BLaER1 treated with 17β-estradiol and CSF1 and Interleukin-3, amounts not matched to agents 10 nM and 100 nM (cell line): Measurements from ENCODE around the gene CERCAM.
A peak's percentile ranks its signal among the peaks of the same experiment; 100 is the strongest.
"Not testable (repeated sequence)": the region's sequence is repeated elsewhere in the genome, so short reads cannot be mapped to it uniquely, and the experiment has no call there.

Source experiments
- H3K27ac ChIP-seq, 11 experiments: shearing (Covaris generic); formaldehyde crosslinking; 2 replicates each; pipeline ENCODE4 v1.8.1; 2022
- H3K27me3 ChIP-seq, 11 experiments: shearing (Covaris generic); formaldehyde crosslinking; 2 replicates each; pipeline ENCODE4 v1.8.1; 2022
- H3K36me3 ChIP-seq, 11 experiments: shearing (Covaris generic); formaldehyde crosslinking; 2 replicates each; pipeline ENCODE4 v1.8.1; 2022
- H3K4me1 ChIP-seq, 10 experiments: shearing (Covaris generic); formaldehyde crosslinking; 2 replicates each; pipeline ENCODE4 v1.8.1; 2022
- H3K4me2 ChIP-seq, 11 experiments: shearing (Covaris generic); formaldehyde crosslinking; 2 replicates each; pipeline ENCODE4 v1.8.1; 2022
- H3K4me3 ChIP-seq, 10 experiments: shearing (Covaris generic); formaldehyde crosslinking; 2 replicates each; pipeline ENCODE4 v1.8.1; 2022
- H3K9ac ChIP-seq, 11 experiments: shearing (Covaris generic); formaldehyde crosslinking; 2 replicates each; pipeline ENCODE4 v1.8.1; 2022
- H3K9me3 ChIP-seq, 11 experiments: shearing (Covaris generic); formaldehyde crosslinking; replicated peaks in 1 of 11; 2 replicates each; pipeline ENCODE4 v1.8.1; 2022
- H4K20me1 ChIP-seq, 11 experiments: shearing (Covaris generic); formaldehyde crosslinking; 2 replicates each; pipeline ENCODE4 v1.8.1; 2022
- Cebpa-rat ChIP-seq, 11 experiments: shearing (Covaris generic); IDR thresholded peaks; 2 replicates each; pipeline ENCODE4 v1.8.1; 2022

CERCAM gene

DNA sequence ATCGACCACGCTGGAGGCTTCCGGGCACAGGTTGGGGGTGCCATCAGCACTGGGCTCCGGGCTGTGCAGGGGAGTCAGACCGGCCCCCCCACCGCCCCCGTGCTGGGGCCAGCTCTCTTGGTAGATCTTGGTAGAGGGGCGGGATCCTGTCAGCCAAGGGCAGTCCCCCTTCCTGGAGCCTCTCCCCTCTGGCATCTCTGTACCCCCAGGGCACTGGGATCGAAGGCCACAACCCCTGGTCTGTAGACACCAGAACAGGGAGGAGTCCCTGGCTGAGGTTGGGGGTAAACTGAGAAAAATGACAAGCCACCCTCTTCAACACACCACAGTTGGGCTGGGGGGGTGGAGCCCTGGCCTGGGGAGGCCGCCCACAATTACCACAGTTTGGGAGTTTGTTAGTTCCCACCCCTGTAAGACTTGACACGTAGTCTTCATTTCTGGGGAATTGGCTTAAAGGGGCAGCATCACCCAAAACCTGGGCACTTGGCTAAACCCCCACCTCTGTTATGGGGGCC lies 882 bp downstream of the CERCAM start:
- H3K9me3 ChIP-seq, result no peaks in the 10 kb centered on the region
- TF ChIP-seq Cebpa-rat (IDR thresholded peaks at IDR 0.05), result no peak
- H4K20me1 ChIP-seq, result no peaks in the 10 kb centered on the region
- peak overlapping the region; percentile 9 to 78 (median 72); a peak in 21 of 22 replicates for H3K27ac ChIP-seq
- H3K4me1 ChIP-seq, result peaks cover 22 to 55% (median 43%) of the 10 kb centered on the region in 10 experiments
- peaks cover 6 to 34% (median 17%) of the 10 kb centered on the region in 11 experiments; a peak in 17 of 22 replicates for H3K36me3 ChIP-seq
- peaks cover 15 to 17% (median 16%) of the 10 kb centered on the region in 11 experiments for H3K27me3 ChIP-seq
- peak overlapping the region; percentile 90 to 99 (median 96) for H3K4me2 ChIP-seq
- peak overlapping the region; percentile 77 to 98 (median 89) for H3K4me3 ChIP-seq
- H3K9ac ChIP-seq, result peak overlapping the region; percentile 75 to 86 (median 83)

DNA sequence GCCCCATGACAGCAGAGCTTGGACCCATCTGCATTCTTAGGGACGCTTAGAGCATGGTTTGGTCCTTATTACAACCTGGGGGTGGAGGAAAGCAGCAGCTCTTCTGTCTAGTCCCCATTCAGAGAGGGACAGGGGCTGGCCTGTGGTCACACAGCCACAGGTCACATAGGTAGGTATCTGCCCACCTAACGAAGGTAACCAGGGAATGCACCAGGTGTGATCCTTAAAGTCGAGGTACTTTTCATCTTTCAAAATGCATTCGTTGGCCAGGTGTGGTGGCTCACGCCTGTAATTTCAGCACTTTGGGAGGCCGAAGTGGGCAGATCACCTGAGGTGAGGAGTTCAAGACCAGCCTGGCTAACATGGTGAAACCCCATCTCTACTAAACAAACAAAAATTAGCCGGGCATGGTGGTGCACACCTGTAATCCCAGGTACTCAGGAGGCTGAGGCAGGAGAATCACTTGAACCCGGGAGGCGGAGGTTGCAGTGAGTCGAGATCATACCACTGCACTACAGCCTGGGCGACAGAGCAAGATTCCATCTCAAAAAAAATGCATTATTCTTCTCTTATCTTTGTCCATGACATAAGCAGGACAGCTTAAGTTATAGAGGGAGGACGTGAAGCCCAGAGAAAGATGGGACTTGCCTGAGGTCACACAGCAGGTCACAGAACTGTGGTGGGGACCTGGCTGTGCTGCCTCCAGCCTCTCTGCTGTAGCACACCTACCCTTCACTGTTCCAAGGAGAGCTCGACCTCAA lies 1.5 kb downstream of the CERCAM start:
- H3K4me3 ChIP-seq, result peak overlapping the region; percentile 77 to 98 (median 89); a peak in 17 of 20 replicates
- H3K27ac ChIP-seq, result peak overlapping the region in 8 of 11 experiments; percentile 66 to 78 (median 75); a peak in 13 of 22 replicates

DNA sequence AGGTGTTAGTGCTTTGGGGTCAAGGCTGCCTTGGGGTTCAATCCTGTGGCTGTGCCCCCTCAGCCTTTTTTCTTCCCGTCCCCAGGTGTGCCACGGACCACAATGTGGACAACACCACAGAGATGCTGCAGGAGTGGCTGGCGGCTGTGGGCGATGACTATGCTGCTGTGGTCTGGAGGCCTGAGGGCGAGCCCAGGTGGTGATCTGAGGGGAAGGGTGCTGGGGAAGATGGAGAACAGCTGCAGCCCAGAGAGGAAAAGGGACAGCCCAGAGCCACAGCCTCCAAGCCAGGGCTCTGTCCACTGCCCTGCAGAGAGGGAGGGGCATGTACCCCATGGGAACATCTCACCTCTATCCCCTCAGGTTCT lies 2.1 kb downstream of the CERCAM start:
- no peak overlapping the region for H3K4me3 ChIP-seq
- H3K27ac ChIP-seq, result no peak overlapping the region
- no peaks in the 10 kb centered on the region for H3K9me3 ChIP-seq
- peaks cover 6 to 42% (median 20%) of the 10 kb centered on the region in 11 experiments; a peak in 17 of 22 replicates for H3K36me3 ChIP-seq
- H3K27me3 ChIP-seq, result peaks cover 15 to 17% (median 16%) of the 10 kb centered on the region in 11 experiments
- TF ChIP-seq Cebpa-rat (IDR thresholded peaks at IDR 0.05), result no peak
- H3K4me1 ChIP-seq, result peaks cover 20 to 45% (median 34%) of the 10 kb centered on the region in 10 experiments
- peak overlapping the region in 7 of 11 experiments; percentile 90 to 99 (median 97); a peak in 8 of 22 replicates for H3K4me2 ChIP-seq
- peak overlapping the region in 1 of 11 experiments; percentile 1; a peak in 1 of 22 replicates for H3K9ac ChIP-seq
- H4K20me1 ChIP-seq, result no peaks in the 10 kb centered on the region

More for the DNA sequence above, 1.5 kb downstream of the CERCAM start:
- H3K4me2 ChIP-seq, result peak overlapping the region; percentile 90 to 99 (median 96)
- not testable (repeated sequence) for H4K20me1 ChIP-seq, H3K9me3 ChIP-seq
- H3K4me1 ChIP-seq, result peaks cover 20 to 49% (median 37%) of the 10 kb centered on the region in 10 experiments
- peak overlapping the region; percentile 75 to 86 (median 83); a peak in 20 of 22 replicates for H3K9ac ChIP-seq
- peaks cover 6 to 38% (median 18%) of the 10 kb centered on the region in 11 experiments; a peak in 17 of 22 replicates for H3K36me3 ChIP-seq
- peaks cover 15 to 17% (median 16%) of the 10 kb centered on the region in 11 experiments for H3K27me3 ChIP-seq

DNA sequence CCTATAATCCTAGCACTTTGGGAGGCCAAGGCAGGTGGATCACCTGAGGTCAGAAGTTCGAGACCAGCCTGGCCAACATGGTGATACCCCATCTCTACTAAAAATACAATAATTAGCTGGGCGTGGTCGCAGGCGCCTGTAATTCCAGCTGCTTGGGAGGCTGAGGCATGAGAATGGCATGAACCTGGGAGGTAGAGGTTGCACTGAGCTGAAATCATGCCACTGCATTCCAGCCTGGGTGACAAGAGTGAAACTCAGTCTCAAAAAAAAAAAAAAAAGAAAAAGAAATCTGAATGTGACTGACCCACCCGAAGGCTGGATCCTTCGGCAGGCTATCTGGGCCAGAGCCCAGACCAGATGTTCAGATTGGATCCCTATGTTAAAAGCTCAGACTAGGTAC lies 2.7 kb downstream of the CERCAM start:
- Histone ChIP-seq H3K4me1 (peaks cover 20 to 39% (median 34%) of the 10 kb centered on the region in 10 experiments), H3K36me3 (peaks cover 6 to 47% (median 21%) of the 10 kb centered on the region in 11 experiments; a peak in 17 of 22 replicates), H3K27me3 (peaks cover 15 to 17% (median 16%) of the 10 kb centered on the region in 11 experiments)
- H3K9me3 ChIP-seq, H4K20me1 ChIP-seq, H3K4me2 ChIP-seq, H3K9ac ChIP-seq, H3K27ac ChIP-seq, H3K4me3 ChIP-seq: not testable (repeated sequence)

DNA sequence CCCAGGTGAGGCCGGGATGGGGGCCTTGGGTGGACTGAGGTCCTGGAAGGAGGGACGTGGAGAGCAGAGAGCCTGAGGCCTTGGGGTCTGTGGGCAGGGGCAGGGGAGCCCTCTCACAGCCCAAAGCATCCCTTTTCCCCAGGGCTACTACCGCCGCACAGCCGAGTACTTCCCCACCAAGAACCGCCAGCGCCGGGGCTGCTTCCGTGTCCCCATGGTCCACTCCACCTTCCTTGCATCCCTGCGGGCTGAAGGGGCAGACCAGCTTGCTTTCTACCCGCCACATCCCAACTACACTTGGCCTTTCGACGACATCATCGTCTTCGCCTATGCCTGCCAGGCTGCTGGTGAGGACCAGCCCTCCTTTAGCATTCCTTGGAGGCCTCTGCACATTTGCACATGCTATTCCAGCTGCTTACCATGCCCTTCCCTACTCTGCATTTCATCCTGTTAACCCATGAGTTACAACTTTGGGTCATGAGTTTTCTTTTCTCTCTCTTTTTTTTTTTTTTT lies 3.7 kb downstream of the CERCAM start:
- Histone ChIP-seq H3K9me3 (no peaks in the 10 kb centered on the region), H3K4me3 (no peak overlapping the region), H3K36me3 (peaks cover 6 to 56% (median 31%) of the 10 kb centered on the region in 11 experiments; a peak in 17 of 22 replicates), H3K4me1 (peaks cover 17 to 35% (median 29%) of the 10 kb centered on the region in 10 experiments), H4K20me1 (no peaks in the 10 kb centered on the region; a peak in 1 of 22 replicates), H3K9ac (no peak overlapping the region), H3K27me3 (peaks cover 7 to 10% (median 8%) of the 10 kb centered on the region in 11 experiments), H3K27ac (no peak overlapping the region), H3K4me2 (no peak overlapping the region)
- TF ChIP-seq Cebpa-rat (IDR thresholded peaks at IDR 0.05), result no peak

DNA sequence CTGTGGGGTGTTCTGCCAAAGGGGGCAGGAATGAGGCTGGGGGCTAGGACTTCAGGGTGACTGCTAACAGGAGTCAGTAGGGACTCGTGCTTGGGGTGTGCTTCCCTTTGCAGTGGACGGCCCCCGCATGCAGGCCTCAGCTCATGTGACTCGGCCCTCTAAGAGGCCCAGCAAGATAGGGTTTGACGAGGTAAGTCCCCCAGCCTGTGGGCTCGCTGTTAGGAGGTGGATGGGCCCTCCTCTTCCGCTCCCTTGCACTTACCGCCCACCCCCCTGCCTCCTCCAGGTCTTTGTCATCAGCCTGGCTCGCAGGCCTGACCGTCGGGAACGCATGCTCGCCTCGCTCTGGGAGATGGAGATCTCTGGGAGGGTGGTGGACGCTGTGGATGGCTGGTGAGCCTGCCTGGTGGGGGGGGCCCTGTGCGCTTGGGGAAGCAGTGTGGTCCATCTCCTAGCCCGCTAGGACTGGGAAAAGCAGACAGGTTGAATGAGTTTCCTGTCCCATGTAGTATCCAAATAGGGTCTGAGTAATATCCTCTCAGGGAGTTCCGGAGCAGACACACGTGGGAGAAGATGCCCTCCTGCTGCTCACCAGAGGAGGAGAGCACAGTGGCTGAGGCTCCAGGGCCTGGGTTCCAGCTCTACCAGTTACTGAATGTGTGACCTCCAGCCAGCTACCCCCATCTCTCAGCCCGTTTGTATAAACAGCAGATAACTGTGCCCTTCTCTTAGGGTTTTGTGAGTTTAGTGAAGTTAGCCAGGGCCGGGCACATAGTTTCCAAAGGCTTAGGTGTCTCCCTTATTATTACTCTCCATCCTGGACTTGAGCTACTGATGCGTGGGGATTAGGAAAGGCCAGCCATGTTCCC lies 8.2 kb downstream of the CERCAM start:
- H3K4me1 ChIP-seq, result peaks cover 0 to 11% (median 2%) of the 10 kb centered on the region in 10 experiments; a peak in 7 of 20 replicates
- H3K4me3 ChIP-seq, result no peak overlapping the region
- no peaks in the 10 kb centered on the region for H3K27me3 ChIP-seq
- H3K9ac ChIP-seq, result no peak overlapping the region; a peak in 2 of 22 replicates
- peaks cover 10 to 80% (median 52%) of the 10 kb centered on the region in 11 experiments; a peak in 18 of 22 replicates for H3K36me3 ChIP-seq
- H3K4me2 ChIP-seq, result peak overlapping the region in 4 of 11 experiments; percentile 2 to 37 (median 20); a peak in 4 of 22 replicates
- peaks cover 0 to under 1% (median 0%) of the 10 kb centered on the region in 11 experiments; a peak in 1 of 22 replicates for H4K20me1 ChIP-seq
- H3K9me3 ChIP-seq, result no peaks in the 10 kb centered on the region
- H3K27ac ChIP-seq, result peak overlapping the region in 2 of 11 experiments; percentile 6 to 27; a peak in 2 of 22 replicates
- TF ChIP-seq Cebpa-rat (IDR thresholded peaks at IDR 0.05), result no peak

DNA sequence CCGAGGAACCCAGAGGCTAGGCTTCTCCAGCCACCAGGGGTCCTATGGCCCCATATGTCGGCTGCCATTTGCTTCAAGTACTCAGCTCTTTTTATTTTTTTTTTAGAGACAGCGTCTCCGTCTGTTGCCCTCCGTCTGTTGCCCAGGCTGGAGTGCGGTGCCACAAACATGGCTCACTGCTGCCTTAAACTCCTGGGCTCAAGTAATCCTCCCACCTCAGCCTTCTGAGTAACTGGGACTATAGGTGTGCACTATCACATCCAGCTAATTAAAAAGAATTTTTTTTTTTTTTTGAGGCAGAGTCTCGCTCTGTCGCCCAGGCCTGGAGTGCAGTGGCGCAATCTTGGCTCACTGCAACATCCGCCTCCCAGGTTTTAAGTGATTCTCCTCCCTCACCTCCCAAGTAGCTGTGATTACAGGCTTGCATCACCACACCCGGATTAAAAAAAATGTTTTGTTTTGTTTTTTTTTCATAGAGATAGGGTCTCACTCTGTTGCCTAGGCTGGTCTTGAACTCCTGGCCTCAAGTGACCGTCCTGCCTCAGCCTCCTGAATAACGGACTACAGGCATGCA lies 8.9 kb downstream of the CERCAM start:
- Histone ChIP-seq H3K4me2 (peak overlapping the region in 4 of 11 experiments; percentile 2 to 37 (median 20); a peak in 4 of 22 replicates), H3K27me3 (no peaks in the 10 kb centered on the region), H4K20me1 (peaks cover 0 to 7% (median 0%) of the 10 kb centered on the region in 11 experiments; a peak in 2 of 22 replicates), H3K4me3 (no peak overlapping the region), H3K9me3 (no peaks in the 10 kb centered on the region), H3K9ac (no peak overlapping the region; a peak in 1 of 22 replicates), H3K36me3 (peaks cover 4 to 79% (median 45%) of the 10 kb centered on the region in 11 experiments; a peak in 18 of 22 replicates), H3K27ac (peak overlapping the region in 2 of 11 experiments; percentile 6 to 27; a peak in 3 of 22 replicates), H3K4me1 (peaks cover 0 to 11% (median 2%) of the 10 kb centered on the region in 10 experiments; a peak in 7 of 20 replicates)
- TF ChIP-seq Cebpa-rat (IDR thresholded peaks at IDR 0.05), result peak in 1 of 11 experiments; percentile 52; a peak in 1 of 22 replicates

DNA sequence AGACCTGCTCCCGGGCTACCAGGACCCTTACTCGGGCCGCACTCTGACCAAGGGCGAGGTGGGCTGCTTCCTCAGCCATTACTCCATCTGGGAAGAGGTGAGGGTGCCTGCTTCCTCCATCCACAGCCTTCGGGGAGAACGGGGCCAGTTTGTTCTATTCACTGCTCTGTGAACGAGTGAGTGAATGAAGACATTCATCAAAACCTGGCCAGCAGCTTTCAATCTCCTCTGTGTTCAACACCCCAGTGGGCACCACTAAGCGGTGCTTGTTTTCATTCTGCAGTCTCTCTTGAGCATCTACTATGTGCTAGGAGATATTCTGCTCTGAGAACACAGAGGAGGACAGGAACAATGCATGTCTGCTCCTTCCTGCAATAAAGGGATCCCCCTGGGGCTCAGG lies 10.6 kb downstream of the CERCAM start:
- no peak overlapping the region for H3K27ac ChIP-seq
- H3K9ac ChIP-seq, result 0 out of 22 replicates have a peak overlapping the region, but pooled peaks of 1 of the 11 experiments have one; percentile 6
- TF ChIP-seq Cebpa-rat (IDR thresholded peaks at IDR 0.05), result no peak

More for the DNA sequence above, 10.6 kb downstream of the CERCAM start:
- H3K4me1 ChIP-seq, result peaks cover 0 to 11% (median 2%) of the 10 kb centered on the region in 10 experiments; a peak in 7 of 20 replicates
- H3K9me3 ChIP-seq, result no peaks in the 10 kb centered on the region
- peaks cover 4 to 70% (median 40%) of the 10 kb centered on the region in 11 experiments; a peak in 16 of 22 replicates for H3K36me3 ChIP-seq
- no peak overlapping the region for H3K4me3 ChIP-seq
- no peak overlapping the region for H3K4me2 ChIP-seq
- peaks cover 0 to 7% (median 0%) of the 10 kb centered on the region in 11 experiments; a peak in 2 of 22 replicates for H4K20me1 ChIP-seq
- no peaks in the 10 kb centered on the region for H3K27me3 ChIP-seq
